ENCODE results near the gene SPIRE2.

DNA sequence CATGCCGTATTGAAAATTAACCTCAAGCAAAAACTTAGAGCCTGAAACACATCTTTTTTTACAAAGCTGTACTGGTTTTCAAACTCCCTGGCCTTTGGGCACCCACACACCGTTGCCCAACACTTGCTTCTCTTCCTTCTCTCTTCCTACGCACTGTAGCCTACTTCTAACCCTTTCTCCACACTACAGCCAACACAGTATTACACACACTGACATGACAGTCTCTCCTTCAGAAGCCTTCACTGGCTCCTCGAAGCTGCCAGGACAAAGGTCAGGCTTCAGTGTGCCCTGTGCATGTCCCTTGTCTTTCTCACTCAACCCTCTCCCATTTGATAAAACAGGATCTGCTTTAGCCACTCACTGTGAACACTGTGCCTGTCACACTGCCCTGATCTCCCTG, 19.8 kb upstream of the SPIRE2 start:
- TF ChIP-seq, protein P1, sequence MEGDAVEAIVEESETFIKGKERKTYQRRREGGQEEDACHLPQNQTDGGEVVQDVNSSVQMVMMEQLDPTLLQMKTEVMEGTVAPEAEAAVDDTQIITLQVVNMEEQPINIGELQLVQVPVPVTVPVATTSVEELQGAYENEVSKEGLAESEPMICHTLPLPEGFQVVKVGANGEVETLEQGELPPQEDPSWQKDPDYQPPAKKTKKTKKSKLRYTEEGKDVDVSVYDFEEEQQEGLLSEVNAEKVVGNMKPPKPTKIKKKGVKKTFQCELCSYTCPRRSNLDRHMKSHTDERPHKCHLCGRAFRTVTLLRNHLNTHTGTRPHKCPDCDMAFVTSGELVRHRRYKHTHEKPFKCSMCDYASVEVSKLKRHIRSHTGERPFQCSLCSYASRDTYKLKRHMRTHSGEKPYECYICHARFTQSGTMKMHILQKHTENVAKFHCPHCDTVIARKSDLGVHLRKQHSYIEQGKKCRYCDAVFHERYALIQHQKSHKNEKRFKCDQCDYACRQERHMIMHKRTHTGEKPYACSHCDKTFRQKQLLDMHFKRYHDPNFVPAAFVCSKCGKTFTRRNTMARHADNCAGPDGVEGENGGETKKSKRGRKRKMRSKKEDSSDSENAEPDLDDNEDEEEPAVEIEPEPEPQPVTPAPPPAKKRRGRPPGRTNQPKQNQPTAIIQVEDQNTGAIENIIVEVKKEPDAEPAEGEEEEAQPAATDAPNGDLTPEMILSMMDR (conservative IDR thresholded peaks at IDR 0.05 in 1 of 2, IDR thresholded peaks at IDR 0.05 in 1 of 2; ENCODE audit: extremely low read depth in 1 of 2, insufficient read depth in 1 of 2, low read depth in 1 of 2, low read length in 2 of 2) = no peak
- TF ChIP-seq EZH2 (IDR thresholded peaks at IDR 0.05; ENCODE audit: borderline replicate concordance, low read length) = no peak
